K562 (cell line): ENCODE data around the gene FBXL3. TPM values are rescaled to one million over a fixed set of nuclear protein-coding genes. Genes with fewer than 3 reads are reported as not detected.

ENCODE experiments used
- ATAC-seq: fragments of 200-7000 bp; cut with Tn5 transposase; 3 replicates; pipeline ENCODE4 v1.9.1; 2020; ENCODE audit warnings: moderate library complexity
- BruUV-seq: library from RNA; stranded (reverse); fragments of 400-500 nt; replicated peaks from 2 replicates; lab custom pipeline; 2021; lab: Mats Ljungman, UMichigan
- CTCF ChIA-PET: fragments of 300-600 bp; formaldehyde crosslinking; extraction: SDS; loops from one replicate; lab custom pipeline; 2021; ENCODE audit warnings: low intra/inter-chr PET ratio; lab: Yijun Ruan, JAX
- POLR2A ChIA-PET: fragments of 300-600, 350-650 bp; sonication (Branson Sonifier 250); formaldehyde crosslinking; extraction: SDS; loops from one replicate; lab custom pipeline; 2021; ENCODE audit warnings: antibody characterized with exemption, inconsistent platforms; lab: Yijun Ruan, JAX
- DNase-seq, 4 experiments: peaks; one replicate each; pipeline versions ENCODE4 v3.0.0 to v3.0.0-alpha.2; 2011 to 2018; ENCODE audit warnings: low spot score in 3 of 4, mixed read lengths in 3 of 4; ENCODE audit errors: extremely low read depth in 1 of 4
- FAIRE-seq: peaks from 2 replicates; lab custom pipeline; 2011; peaks lifted over from hg19 to GRCh38; lab: Jason Lieb, UNC
- H2AFZ ChIP-seq: 2 replicates; pipeline ENCODE4 v1.6.0; 2011; ENCODE audit warnings: low read depth, low read length, control low read depth, inconsistent platforms
- H3K27ac ChIP-seq: fragments of 200-600 bp; 3 replicates; pipeline ENCODE4 v1.8.0; 2011; ENCODE audit warnings: low read depth, mild to moderate bottlenecking, control low read depth, inconsistent platforms, low read length, moderate library complexity, mixed read lengths; ENCODE audit errors: extremely low read depth
- H3K27me3 ChIP-seq, 2 experiments: fragments of 300-600 bp in 1 of 2; 2 replicates in 1 of 2; 3 replicates in 1 of 2; pipeline versions ENCODE4 v1.6.0 to v1.8.0; 2011; ENCODE audit warnings: inconsistent platforms in 2 of 2, low read length in 2 of 2, mild to moderate bottlenecking in 1 of 2, mixed read lengths in 1 of 2, moderate library complexity in 1 of 2; ENCODE audit not compliant: control insufficient read depth in 2 of 2, insufficient read depth in 2 of 2
- H3K36me3 ChIP-seq: fragments of 300-600 bp; 3 replicates; pipeline ENCODE4 v1.8.0; 2011; ENCODE audit warnings: mild to moderate bottlenecking, low read length, inconsistent platforms; ENCODE audit not compliant: control insufficient read depth, insufficient read depth
- H3K4me1 ChIP-seq, 2 experiments: fragments of 200-600 bp in 1 of 2; replicated peaks in 1 of 2; 2 replicates in 1 of 2; 3 replicates in 1 of 2; pipeline versions ENCODE4 v1.5.1 to v1.8.0; 2011; ENCODE audit warnings: inconsistent platforms in 2 of 2, low read length in 2 of 2, mild to moderate bottlenecking in 1 of 2, mixed read lengths in 1 of 2, moderate library complexity in 1 of 2; ENCODE audit not compliant: control insufficient read depth in 2 of 2, insufficient read depth in 2 of 2
- H3K4me2 ChIP-seq: 2 replicates; pipeline ENCODE4 v1.6.1; 2011; ENCODE audit warnings: low read length, control low read depth, inconsistent platforms, mixed read lengths; ENCODE audit not compliant: insufficient read depth
- H3K4me3 ChIP-seq: fragments of 200-600 bp; sonication (generic), shearing (Covaris generic); 2 replicates; pipeline ENCODE4 v1.5.1; 2016; ENCODE audit warnings: control low read depth, inconsistent platforms
- H3K79me2 ChIP-seq: fragments of 200-600 bp; 3 replicates; pipeline ENCODE4 v1.8.0; 2011; ENCODE audit warnings: low read length, inconsistent platforms; ENCODE audit not compliant: control insufficient read depth, insufficient read depth
- H3K9ac ChIP-seq, 2 experiments: 2 replicates each; pipeline versions ENCODE4 v1.6.0 to v1.6.1; 2011; ENCODE audit warnings: low read depth in 2 of 2, low read length in 2 of 2, control low read depth in 1 of 2, inconsistent platforms in 1 of 2, mild to moderate bottlenecking in 1 of 2, mixed read lengths in 1 of 2; ENCODE audit not compliant: insufficient read depth in 1 of 2
- H3K9me1 ChIP-seq: one replicate; pipeline ENCODE4 v1.6.0; 2011; ENCODE audit warnings: inconsistent platforms, mild to moderate bottlenecking, low read length, moderate library complexity; ENCODE audit not compliant: control insufficient read depth, insufficient read depth
- H3K9me3 ChIP-seq: replicated peaks from 2 replicates; pipeline ENCODE4 v1.5.1; 2011; ENCODE audit warnings: low read depth, low read length, inconsistent platforms; ENCODE audit not compliant: control insufficient read depth, insufficient read depth
- H4K20me1 ChIP-seq: replicated peaks from 2 replicates; pipeline ENCODE4 v1.6.1; 2011; ENCODE audit warnings: low read length, inconsistent platforms, mixed read lengths; ENCODE audit not compliant: control insufficient read depth, insufficient read depth
- CHAMP1 ChIP-seq: fragments of 450-650 bp; IDR thresholded peaks from 2 replicates; pipeline ENCODE4 v1.6.1; 2016; ENCODE audit warnings: mild to moderate bottlenecking
- TOE1 ChIP-seq, 2 experiments: fragments of 450-650 bp in 1 of 2; sonication (generic) in 1 of 2; formaldehyde crosslinking in 1 of 2; IDR thresholded peaks; 2 replicates each; pipeline versions ENCODE4 v1.7.1 to v1.8.0; 2016 to 2022; ENCODE audit warnings: borderline replicate concordance in 2 of 2, mild to moderate bottlenecking in 2 of 2, antibody characterized with exemption in 1 of 2, inconsistent platforms in 1 of 2, low read depth in 1 of 2, missing genetic modification reagents in 1 of 2, moderate library complexity in 1 of 2
- WGBS: fragments of 100-300 bp; shearing (Covaris generic); methylation state at CpG from one replicate; pipeline ENCODE4 v1.1.6; 2016; ENCODE audit warnings: low coverage, mixed read lengths; ENCODE audit not compliant: insufficient coverage; ENCODE audit errors: missing lambda C conversion rate; 5-methylcytosine and 5-hydroxymethylcytosine counted together
- in situ Hi-C: fragments of 300-500 bp; cut with MboI; formaldehyde crosslinking; loops from 4 replicates; pipeline ENCODE4 v1.15.0; 2018; ENCODE audit warnings: inconsistent platforms, mixed read lengths
- intact Hi-C: fragments of 100-400 bp; cut with micrococcal nuclease; formaldehyde crosslinking; loops from 2 replicates; pipeline ENCODE4 v1.14.2; 2022
- polyA plus RNA-seq, 8 experiments: library from polyadenylated mRNA; depleted of rRNA in 4 of 8; stranded (reverse) in 5 of 8; unstranded in 3 of 8; fragments of >200 nt; fragmentation: Nextera tagmentation in 2 of 8; fragmentation: Illumina TruSeq in 1 of 8; extraction: Ambion mirVana in 2 of 8; extraction: Trizol in 1 of 8; gene quantifications; 2 replicates each; pipeline versions ENCODE4 v1.2.1 to v1.2.3, GENCODE V29; 2011 to 2014; ENCODE audit warnings: inconsistent platforms in 1 of 8, missing spikeins in 1 of 8
- total RNA-seq, 7 experiments: library from RNA; depleted of rRNA in 6 of 7; stranded (reverse); fragments of >200 nt in 6 of 7; fragmentation: Illumina TruSeq in 2 of 7; extraction: Trizol in 2 of 7; gene quantifications; 2 replicates each; pipeline versions ENCODE4 v1.2.1 to v1.2.3, GENCODE V29; 2011 to 2021; ENCODE audit warnings: low replicate concordance in 1 of 7

The FBXL3 gene
- total and polyA plus RNA-seq, 9 of the 15 experiments (the other 6 are each of a cell fraction or from before 2014, with no cell fraction given): 3.8 to 16.4 (median 12.6) TPM

GRCh38 chr13:77022341-77022740, 4.6 kb downstream of the FBXL3 start:
- no peak for FAIRE-seq
- POLR2A ChIA-PET: no interaction called here

More at GRCh38 chr13:77022341-77022740, 4.6 kb downstream of the FBXL3 start:
- Histone ChIP-seq H3K4me3 (no peak overlapping the region), H3K9ac (no peak overlapping the region), H3K27ac (no peak overlapping the region), H2AFZ (no peak overlapping the region), H4K20me1 (peaks cover 16% of the 10 kb centered on the region), H3K4me2 (no peak overlapping the region), H3K9me3 (no peaks in the 10 kb centered on the region), H3K27me3 (no peaks in the 10 kb centered on the region), H3K79me2 (peaks cover 76% of the 10 kb centered on the region), H3K4me1 (peaks cover 0 to 8% of the 10 kb centered on the region in 2 experiments; a peak in 4 of 5 replicates), H3K36me3 (peaks cover 57% of the 10 kb centered on the region; the same call in 2 of the 3 replicates), H3K9me1 (peaks cover 5% of the 10 kb centered on the region)
- intact Hi-C loops: no loop called here
- CTCF ChIA-PET: no interaction called here
- in situ Hi-C loops: loop anchor here (10.0 kb wide), 1 partner anchor 292 kb away; no protein-coding TSS in a partner anchor
- no peak for ATAC-seq
- TF ChIP-seq CHAMP1 (no peak), TOE1 (IDR thresholded peaks at IDR 0.05; ENCODE audit: borderline replicate concordance) (no peak), TOE1 (CRISPR knock-in tag; IDR thresholded peaks at IDR 0.05; ENCODE audit: borderline replicate concordance, low read depth) (no peak)
- 80% methylated on average over 2 of the region's 3 CpGs for WGBS
- no TSS peak for BruUV-seq
- no peak for DNase-seq
